ENCODE results near the gene CDK19. TPM values are rescaled to one million over a fixed set of nuclear protein-coding genes. Genes with fewer than 3 reads are reported as not detected.
A peak's percentile ranks its signal among the peaks of the same experiment; 100 is the strongest.
"Not testable (repeated sequence)": the region's sequence is repeated elsewhere in the genome, so short reads cannot be mapped to it uniquely, and the experiment has no call there.

The CDK19 gene
- polyA plus RNA-seq: 1 to 10 TPM; 1.7 to 5.2 (median 2.4) TPM

- no peaks in the 10 kb centered on the region for H3K9me3 Mint-ChIP-seq
- H3K36me3 Mint-ChIP-seq: no peaks in the 10 kb centered on the region
- H3K4me1 Mint-ChIP-seq: peaks cover 21 to 35% of the 10 kb centered on the region in 2 donors
- DNase-seq: peak; percentile 99
- H3K27ac Mint-ChIP-seq: peak within 1 kb of the TSS; percentile 97 to 100 (median 98)
- peaks cover 9 to 21% (median 10%) of the 10 kb centered on the region in 3 donors for H3K27me3 Mint-ChIP-seq (ENCODE audit: low read depth in 3 of 3)
- peak within 1 kb of the TSS; percentile 95 to 100 (median 99) for H3K4me3 Mint-ChIP-seq
Observed at GRCh38 chr6:110815411-110816409, at the start of gene CDK19. Gene CDK19 (minus strand): TSS chr6:110815469. CDS start chr6:110815136, 333 bp downstream.

DNA sequence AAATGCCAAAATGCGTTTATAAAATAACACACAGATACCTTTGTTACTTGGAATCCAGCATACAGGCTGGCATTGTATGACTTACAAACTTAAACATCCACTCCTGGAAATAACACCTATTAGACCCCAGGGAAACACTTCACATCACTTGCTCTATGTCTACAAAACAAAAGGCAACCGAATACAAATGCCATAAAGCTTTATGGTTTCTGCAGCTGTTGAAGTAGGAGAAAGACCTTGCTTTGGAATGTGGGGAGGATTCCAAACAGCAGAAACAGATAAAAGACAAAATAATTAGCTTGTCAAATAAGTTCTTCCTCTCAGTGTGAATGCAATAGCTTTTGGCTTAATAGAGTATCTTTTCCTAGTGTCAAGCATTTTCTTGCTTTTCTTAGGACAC lies 49.6 kb upstream of the CDK19 start:
- Mint-ChIP-seq H3K4me3 (no peak overlapping the region), H3K9me3 (no peaks in the 10 kb centered on the region), H3K27me3 (ENCODE audit: low read depth in 3 of 3) (no peaks in the 10 kb centered on the region), H3K4me1 (peaks cover 3 to 6% of the 10 kb centered on the region in 2 donors), H3K36me3 (no peaks in the 10 kb centered on the region), H3K27ac (no peak overlapping the region)
- DNase-seq: no peak

GRCh38 chr6:110859335-110859792 lies 44.1 kb upstream of the CDK19 start:
- Mint-ChIP-seq H3K27ac (no peak overlapping the region), H3K4me3 (no peak overlapping the region), H3K9me3 (no peaks in the 10 kb centered on the region), H3K4me1 (no peaks in the 10 kb centered on the region), H3K27me3 (ENCODE audit: low read depth in 3 of 3) (no peaks in the 10 kb centered on the region), H3K36me3 (no peaks in the 10 kb centered on the region)
- DNase-seq: no peak

DNA sequence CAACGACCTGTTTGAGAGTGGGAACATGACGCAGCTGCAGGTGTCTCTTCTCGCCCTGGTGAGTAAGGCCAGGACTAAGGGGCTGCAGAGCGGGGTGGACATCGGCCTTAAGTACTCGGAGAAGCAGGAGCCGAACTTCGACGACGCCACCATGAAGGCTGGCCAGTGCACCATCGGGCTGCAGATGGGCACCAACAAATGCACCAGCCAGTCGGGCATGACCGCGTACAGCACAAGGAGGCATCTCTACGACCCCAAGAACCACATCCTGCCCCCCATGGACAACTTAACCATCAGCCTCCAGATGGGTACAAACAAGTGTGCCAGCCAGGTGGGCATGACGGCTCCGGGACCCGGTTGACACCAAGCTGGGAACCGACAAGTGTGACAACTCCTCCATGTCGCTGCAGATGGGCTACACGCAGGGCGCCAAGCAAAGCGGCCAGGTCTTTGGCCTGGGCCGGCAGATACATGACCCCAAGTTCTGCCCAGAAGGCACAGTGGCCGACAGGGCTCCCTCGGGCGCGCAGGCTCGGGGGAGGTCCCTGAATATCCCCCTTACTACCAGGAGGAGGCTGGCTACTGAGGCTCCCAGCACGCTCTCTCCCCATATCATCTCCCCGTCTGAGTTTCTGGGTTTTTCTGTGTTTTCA lies 43.4 kb upstream of the CDK19 start:
- H3K27me3 Mint-ChIP-seq (ENCODE audit: low read depth in 3 of 3): no peaks in the 10 kb centered on the region
- H3K36me3 Mint-ChIP-seq: no peaks in the 10 kb centered on the region
- no peaks in the 10 kb centered on the region for H3K4me1 Mint-ChIP-seq
- H3K27ac Mint-ChIP-seq: no peak overlapping the region
- H3K4me3 Mint-ChIP-seq: no peak overlapping the region
- H3K9me3 Mint-ChIP-seq: no peaks in the 10 kb centered on the region
- DNase-seq: no peak

DNA sequence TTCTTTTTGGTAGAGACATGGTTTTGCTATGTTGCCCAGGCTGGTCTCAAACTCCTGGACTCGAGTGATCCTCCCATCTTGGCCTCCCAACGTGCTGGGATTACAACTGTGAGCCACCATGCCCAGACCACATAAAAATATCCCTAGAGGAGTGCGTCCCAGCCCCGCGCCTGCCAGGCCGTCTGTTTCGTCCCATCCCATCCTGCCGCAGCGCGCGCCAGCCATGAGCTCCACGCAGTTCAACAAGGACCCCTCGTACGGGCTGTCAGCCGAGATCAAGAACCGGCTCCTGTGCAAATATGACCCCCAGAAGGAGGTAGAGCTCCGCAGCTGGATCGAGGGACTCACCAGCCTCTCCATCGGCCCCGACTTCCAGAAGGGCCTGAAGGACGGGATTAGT lies 42.7 kb upstream of the CDK19 start:
- Mint-ChIP-seq H3K36me3 (no peaks in the 10 kb centered on the region), H3K27me3 (ENCODE audit: low read depth in 3 of 3) (no peaks in the 10 kb centered on the region), H3K4me1 (no peaks in the 10 kb centered on the region), H3K4me3 (no peak overlapping the region), H3K9me3 (no peaks in the 10 kb centered on the region), H3K27ac (no peak overlapping the region)
- DNase-seq: no peak

DNA sequence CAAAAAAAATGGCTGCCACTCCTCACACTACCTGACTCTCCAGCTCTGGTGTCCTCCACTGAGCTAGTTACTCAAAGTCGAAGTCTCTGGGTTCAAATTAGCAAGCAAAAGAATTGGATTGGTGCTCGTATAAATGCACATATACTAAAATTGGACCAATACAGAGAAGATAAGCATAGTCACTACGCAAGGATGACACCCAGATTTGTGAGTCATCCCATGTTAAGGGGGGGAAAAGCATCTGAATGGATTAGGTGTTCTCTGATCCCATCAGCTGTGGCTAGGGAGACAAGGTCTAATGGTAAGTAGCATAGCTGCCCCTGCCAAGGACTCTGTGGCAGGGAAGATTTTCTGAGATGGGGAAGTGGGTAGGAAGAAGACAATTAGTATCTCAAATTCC lies 41.0 kb upstream of the CDK19 start:
- Mint-ChIP-seq H3K27ac (no peak overlapping the region), H3K4me3 (no peak overlapping the region), H3K27me3 (ENCODE audit: low read depth in 3 of 3) (no peaks in the 10 kb centered on the region), H3K36me3 (no peaks in the 10 kb centered on the region), H3K9me3 (no peaks in the 10 kb centered on the region), H3K4me1 (no peaks in the 10 kb centered on the region)
- DNase-seq: no peak

GRCh38 chr6:110853754-110854477 lies 38.6 kb upstream of the CDK19 start:
- Mint-ChIP-seq H3K4me3 (no peak overlapping the region), H3K27ac (no peak overlapping the region), H3K4me1 (no peaks in the 10 kb centered on the region), H3K9me3 (no peaks in the 10 kb centered on the region), H3K36me3 (no peaks in the 10 kb centered on the region), H3K27me3 (ENCODE audit: low read depth in 3 of 3) (no peaks in the 10 kb centered on the region)
- DNase-seq: no peak

DNA sequence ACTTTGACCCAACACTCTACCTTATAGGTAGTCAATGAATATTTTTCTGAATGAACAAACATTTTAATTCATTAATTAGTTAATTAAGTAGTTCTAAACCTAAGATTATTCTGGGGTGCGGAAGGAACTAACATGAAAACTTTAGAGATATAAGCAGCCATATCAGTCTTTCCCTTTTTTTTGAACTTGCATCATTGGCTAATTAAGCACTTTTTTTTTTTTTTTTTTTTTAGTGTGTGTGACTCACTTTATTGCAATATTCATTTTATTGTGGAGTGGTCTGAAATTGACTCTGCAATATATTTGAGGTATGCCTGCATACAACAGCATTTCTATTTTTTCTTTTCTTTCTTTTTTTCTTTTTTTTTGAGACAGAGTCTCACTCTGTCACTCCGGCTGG lies 37.5 kb upstream of the CDK19 start:
- no peak for DNase-seq
- no peaks in the 10 kb centered on the region for H3K27me3 Mint-ChIP-seq (ENCODE audit: low read depth in 3 of 3)
- H3K27ac Mint-ChIP-seq: no peak overlapping the region
- H3K9me3 Mint-ChIP-seq: no peaks in the 10 kb centered on the region
- peaks cover 0 to 3% (median 0%) of the 10 kb centered on the region in 3 donors for H3K36me3 Mint-ChIP-seq
- H3K4me1 Mint-ChIP-seq: no peaks in the 10 kb centered on the region
- H3K4me3 Mint-ChIP-seq: no peak overlapping the region

GRCh38 chr6:110849781-110850180 lies 34.5 kb upstream of the CDK19 start:
- peaks cover 0 to 7% of the 10 kb centered on the region in 2 donors for H3K4me1 Mint-ChIP-seq
- H3K9me3 Mint-ChIP-seq: no peaks in the 10 kb centered on the region
- H3K27me3 Mint-ChIP-seq (ENCODE audit: low read depth in 3 of 3): no peaks in the 10 kb centered on the region
- DNase-seq: no peak
- no peak overlapping the region for H3K27ac Mint-ChIP-seq
- H3K36me3 Mint-ChIP-seq: peaks cover 0 to 4% (median 0%) of the 10 kb centered on the region in 3 donors
- no peak overlapping the region for H3K4me3 Mint-ChIP-seq

DNA sequence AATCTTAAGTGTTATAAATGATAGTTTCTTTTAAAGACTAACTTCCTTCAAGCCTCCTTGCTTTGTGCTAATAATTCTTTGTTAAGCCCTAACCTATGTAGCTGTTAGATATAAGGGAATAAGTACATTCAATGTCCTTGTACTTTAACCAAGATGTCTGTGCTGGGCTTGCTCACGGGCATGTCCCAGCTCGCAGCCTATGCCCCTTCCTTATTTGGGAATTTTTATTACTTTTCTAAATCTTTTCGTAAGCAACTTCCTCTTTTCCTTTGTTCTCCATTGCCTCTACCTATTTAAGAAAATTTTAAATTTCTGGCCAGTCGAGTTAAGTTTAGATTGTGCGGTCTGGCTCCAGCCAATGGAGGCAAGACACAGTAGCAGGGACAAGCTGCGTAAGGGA lies 26.0 kb upstream of the CDK19 start:
- no peaks in the 10 kb centered on the region for H3K27me3 Mint-ChIP-seq (ENCODE audit: low read depth in 3 of 3)
- DNase-seq: no peak
- no peaks in the 10 kb centered on the region for H3K9me3 Mint-ChIP-seq
- peaks cover 0 to 4% (median 0%) of the 10 kb centered on the region in 3 donors for H3K36me3 Mint-ChIP-seq
- no peak overlapping the region for H3K27ac Mint-ChIP-seq
- no peak overlapping the region for H3K4me3 Mint-ChIP-seq
- H3K4me1 Mint-ChIP-seq: peaks cover 0 to 11% of the 10 kb centered on the region in 2 donors

DNA sequence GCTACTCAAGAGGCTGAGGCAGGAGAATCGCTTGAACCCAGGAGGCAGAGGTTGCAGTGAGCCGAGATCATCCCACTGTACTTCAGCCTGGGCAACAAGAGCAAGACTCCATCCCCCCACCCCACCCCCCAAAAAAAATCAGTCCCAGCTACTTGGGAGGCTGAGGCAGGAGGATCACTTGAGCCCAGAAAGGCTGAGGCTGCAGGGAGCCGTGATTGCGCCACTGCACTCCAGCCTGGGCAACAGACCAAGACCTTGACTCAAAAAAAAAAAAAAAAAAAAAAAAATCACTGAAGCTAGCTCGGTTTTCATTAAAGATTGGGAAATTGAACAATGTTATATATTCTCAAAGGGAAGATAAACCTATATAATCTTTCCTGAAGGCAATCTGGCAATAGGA lies 20.5 kb upstream of the CDK19 start:
- not testable (repeated sequence) for H3K4me1 Mint-ChIP-seq, H3K4me3 Mint-ChIP-seq, H3K36me3 Mint-ChIP-seq

GRCh38 chr6:110833831-110834230 lies 18.6 kb upstream of the CDK19 start:
- peaks cover 0 to 3% (median 2%) of the 10 kb centered on the region in 3 donors for H3K27me3 Mint-ChIP-seq (ENCODE audit: low read depth in 3 of 3)
- H3K9me3 Mint-ChIP-seq: no peaks in the 10 kb centered on the region
- no peaks in the 10 kb centered on the region for H3K4me1 Mint-ChIP-seq
- H3K36me3 Mint-ChIP-seq: no peaks in the 10 kb centered on the region
- DNase-seq: no peak
- H3K4me3 Mint-ChIP-seq: no peak overlapping the region
- H3K27ac Mint-ChIP-seq: no peak overlapping the region

More for the DNA sequence above, 20.5 kb upstream of the CDK19 start:
- H3K27me3 Mint-ChIP-seq (ENCODE audit: low read depth in 3 of 3); H3K27ac Mint-ChIP-seq; DNase-seq; H3K9me3 Mint-ChIP-seq: not testable (repeated sequence)

DNA sequence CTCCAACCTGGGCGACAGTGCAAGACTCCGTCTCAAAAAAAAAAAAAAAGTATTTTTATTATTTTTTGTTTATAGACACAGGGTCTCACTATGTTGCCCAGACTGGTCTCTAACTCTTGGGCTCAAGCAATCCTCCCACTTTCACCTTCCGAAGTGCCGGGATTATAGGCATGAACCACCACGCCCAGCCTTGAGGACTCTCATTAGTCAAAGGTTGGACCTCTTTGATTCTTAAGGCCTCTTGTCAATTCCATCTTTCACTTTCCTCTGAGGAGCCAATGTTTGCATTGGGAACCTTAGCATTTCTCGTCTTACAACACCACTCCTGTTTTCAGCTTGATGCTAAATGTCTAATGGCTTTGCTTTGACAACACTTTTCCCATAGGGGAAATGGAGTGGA lies 16.1 kb upstream of the CDK19 start:
- Mint-ChIP-seq H3K27me3 (ENCODE audit: low read depth in 3 of 3) (peaks cover 0 to 3% (median 2%) of the 10 kb centered on the region in 3 donors), H3K9me3 (no peaks in the 10 kb centered on the region), H3K4me3 (no peak overlapping the region), H3K4me1 (no peaks in the 10 kb centered on the region), H3K27ac (no peak overlapping the region), H3K36me3 (no peaks in the 10 kb centered on the region)
- no peak for DNase-seq

- no peak overlapping the region for H3K4me3 Mint-ChIP-seq
- peaks cover 0 to 3% (median 2%) of the 10 kb centered on the region in 3 donors for H3K27me3 Mint-ChIP-seq (ENCODE audit: low read depth in 3 of 3)
- H3K36me3 Mint-ChIP-seq: no peaks in the 10 kb centered on the region
- H3K4me1 Mint-ChIP-seq: no peaks in the 10 kb centered on the region
- no peaks in the 10 kb centered on the region for H3K9me3 Mint-ChIP-seq
- H3K27ac Mint-ChIP-seq: no peak overlapping the region
- no peak for DNase-seq
Observed at GRCh38 chr6:110828396-110828795, 13.1 kb upstream of the CDK19 start.

Measured in immature natural killer cell (primary cell).